CD4-positive, alpha-beta memory T cell (primary cell): ENCODE data around the gene ADGRD1. TPM values are rescaled to one million over a fixed set of nuclear protein-coding genes. Genes with fewer than 3 reads are reported as not detected.

ENCODE experiments used
- CTCF ChIA-PET: fragments of 350-600 bp; sonication (Branson Sonifier 250); formaldehyde crosslinking; loops from one replicate; lab custom pipeline; 2021; ENCODE audit warnings: inconsistent platforms; ENCODE audit not compliant: partially characterized antibody; lab: Charles Lee
- POLR2A ChIA-PET: fragments of 350-600 bp; sonication (Branson Sonifier 250); formaldehyde crosslinking; loops from one replicate; lab custom pipeline; 2021; ENCODE audit not compliant: partially characterized antibody; lab: Charles Lee
- DNase-seq, 5 donors: peaks; one replicate each; pipeline versions ENCODE4 v3.0.0 to v3.0.0-alpha.2; 2020 to 2022; ENCODE audit warnings: mixed read lengths in 1 of 5
- H3K27ac ChIP-seq: one replicate; pipeline ENCODE4 v1.7.0; 2013; ENCODE audit warnings: low read depth, low read length
- H3K27me3 ChIP-seq: 2 replicates; pipeline ENCODE4 v1.7.0; 2013; ENCODE audit warnings: mild to moderate bottlenecking, low read length, moderate library complexity; ENCODE audit not compliant: insufficient read depth
- H3K36me3 ChIP-seq: 2 replicates; pipeline ENCODE4 v1.7.0; 2013; ENCODE audit warnings: mild to moderate bottlenecking, low read length, moderate library complexity; ENCODE audit not compliant: insufficient read depth
- H3K4me1 ChIP-seq: 2 replicates; pipeline ENCODE4 v1.7.0; 2013; ENCODE audit warnings: mild to moderate bottlenecking, low read length, moderate library complexity; ENCODE audit not compliant: insufficient read depth
- H3K4me3 ChIP-seq, 2 donors: one replicate each; pipeline ENCODE4 v1.7.0; 2013; ENCODE audit warnings: low read length in 2 of 2, mild to moderate bottlenecking in 1 of 2
- H3K9me3 ChIP-seq, 2 donors: one replicate each; pipeline ENCODE4 v1.7.0; 2013; ENCODE audit warnings: low read length in 2 of 2, control low read depth in 1 of 2; ENCODE audit not compliant: control insufficient read depth in 1 of 2
- H3K27ac Mint-ChIP-seq, 7 donors: one replicate each; pipeline ENCODE4 v1.8.0; 2020 to 2021; ENCODE audit warnings: mixed read lengths in 7 of 7, mild to moderate bottlenecking in 6 of 7, inconsistent platforms in 3 of 7, moderate library complexity in 3 of 7
- H3K27me3 Mint-ChIP-seq, 2 donors: one replicate each; pipeline ENCODE4 v1.8.0; 2020 to 2021; ENCODE audit warnings: mixed read lengths in 2 of 2
- H3K36me3 Mint-ChIP-seq, 2 donors: one replicate each; pipeline ENCODE4 v1.8.0; 2020 to 2021; ENCODE audit warnings: mixed read lengths in 2 of 2, inconsistent platforms in 1 of 2, mild to moderate bottlenecking in 1 of 2
- H3K4me1 Mint-ChIP-seq, 4 donors: one replicate each; pipeline ENCODE4 v1.8.0; 2020 to 2021; ENCODE audit warnings: mixed read lengths in 4 of 4, mild to moderate bottlenecking in 1 of 4
- H3K4me3 Mint-ChIP-seq, 8 donors: one replicate each; pipeline ENCODE4 v1.8.0; 2020 to 2021; ENCODE audit warnings: mixed read lengths in 8 of 8, mild to moderate bottlenecking in 7 of 8, moderate library complexity in 6 of 8, inconsistent platforms in 3 of 8
- H3K9me3 Mint-ChIP-seq, 8 donors: one replicate each; pipeline ENCODE4 v1.8.0; 2020 to 2021; ENCODE audit warnings: mixed read lengths in 8 of 8, mild to moderate bottlenecking in 5 of 8, inconsistent platforms in 3 of 8, moderate library complexity in 1 of 8
- intact Hi-C: fragments of 100-400 bp; cut with micrococcal nuclease; formaldehyde crosslinking; loops from one replicate; pipeline ENCODE4 v1.15.1; 2023
- polyA plus RNA-seq, 2 donors: library from polyadenylated mRNA; unstranded; fragments of 300-500 nt; fragmentation: Illumina TruSeq; gene quantifications; one replicate each; pipeline ENCODE4 v1.2.3, GENCODE V29; 2021
- total RNA-seq, 2 experiments: library from RNA; stranded (reverse); gene quantifications; one replicate each; pipeline ENCODE4 v1.2.3, GENCODE V29; 2021

ADGRD1 gene
- total and polyA plus RNA-seq, 4 experiments from 2014 or later = not detected

DNA sequence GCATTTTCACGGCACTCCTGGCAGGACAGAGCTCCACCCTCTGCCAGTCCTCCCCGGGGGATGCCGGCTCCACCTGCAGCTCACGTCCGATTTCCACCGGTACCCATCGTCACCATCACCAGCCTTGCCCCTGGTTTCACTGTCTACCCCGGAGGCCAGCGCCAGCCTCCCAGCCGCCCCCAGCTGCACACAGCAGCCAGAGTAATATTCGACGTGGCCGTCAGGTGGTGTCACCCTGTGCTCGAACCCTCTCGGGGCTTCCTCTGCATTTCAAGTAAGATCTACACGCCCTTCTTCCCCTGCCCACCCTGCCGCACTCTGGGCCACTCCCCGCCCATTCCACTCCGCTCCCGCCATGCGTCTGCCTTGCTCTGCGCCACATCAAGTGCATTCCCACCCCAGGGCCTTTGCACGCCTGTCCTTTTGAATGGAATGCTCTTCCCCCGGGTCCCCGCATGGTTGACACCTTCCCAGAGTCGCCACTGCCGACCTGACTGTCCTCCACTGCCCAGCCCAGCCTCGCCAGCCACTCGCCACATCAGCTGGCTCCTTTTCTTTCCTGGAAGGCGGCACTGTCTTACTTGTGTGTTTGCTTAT, 80.3 kb downstream of the ADGRD1 start:
- H3K27me3 Mint-ChIP-seq = peaks cover 0 to 3% of the 10 kb centered on the region in 2 donors
- ChIA-PET CTCF (no interaction called here), POLR2A (no interaction called here)
- Histone ChIP-seq H3K4me1 (no peaks in the 10 kb centered on the region), H3K36me3 (no peaks in the 10 kb centered on the region), H3K27me3 (no peaks in the 10 kb centered on the region), H3K27ac (no peak overlapping the region), H3K4me3 (no peak overlapping the region), H3K9me3 (no peaks in the 10 kb centered on the region)
- peaks cover 0 to 2% (median 0%) of the 10 kb centered on the region in 8 donors for H3K9me3 Mint-ChIP-seq
- no peaks in the 10 kb centered on the region for H3K4me1 Mint-ChIP-seq
- H3K4me3 Mint-ChIP-seq = peak overlapping the region in 1 of 8 donors; percentile 13
- intact Hi-C loops = no loop called here
- H3K27ac Mint-ChIP-seq = no peak overlapping the region
- H3K36me3 Mint-ChIP-seq = no peaks in the 10 kb centered on the region
- no peak for DNase-seq

GRCh38 chr12:131034631-131035244, 81.0 kb downstream of the ADGRD1 start:
- H3K9me3 Mint-ChIP-seq = peaks cover 0 to 2% (median 0%) of the 10 kb centered on the region in 8 donors
- ChIA-PET CTCF (no interaction called here), POLR2A (no interaction called here)
- H3K27me3 Mint-ChIP-seq = peaks cover 0 to 3% of the 10 kb centered on the region in 2 donors
- no peak overlapping the region for H3K27ac Mint-ChIP-seq
- no peaks in the 10 kb centered on the region for H3K4me1 Mint-ChIP-seq
- no peak for DNase-seq
- H3K4me3 Mint-ChIP-seq = no peak overlapping the region
- Histone ChIP-seq H3K27ac (no peak overlapping the region), H3K4me3 (no peak overlapping the region), H3K9me3 (no peaks in the 10 kb centered on the region), H3K4me1 (no peaks in the 10 kb centered on the region), H3K36me3 (no peaks in the 10 kb centered on the region), H3K27me3 (no peaks in the 10 kb centered on the region)
- intact Hi-C loops = no loop called here
- no peaks in the 10 kb centered on the region for H3K36me3 Mint-ChIP-seq

DNA sequence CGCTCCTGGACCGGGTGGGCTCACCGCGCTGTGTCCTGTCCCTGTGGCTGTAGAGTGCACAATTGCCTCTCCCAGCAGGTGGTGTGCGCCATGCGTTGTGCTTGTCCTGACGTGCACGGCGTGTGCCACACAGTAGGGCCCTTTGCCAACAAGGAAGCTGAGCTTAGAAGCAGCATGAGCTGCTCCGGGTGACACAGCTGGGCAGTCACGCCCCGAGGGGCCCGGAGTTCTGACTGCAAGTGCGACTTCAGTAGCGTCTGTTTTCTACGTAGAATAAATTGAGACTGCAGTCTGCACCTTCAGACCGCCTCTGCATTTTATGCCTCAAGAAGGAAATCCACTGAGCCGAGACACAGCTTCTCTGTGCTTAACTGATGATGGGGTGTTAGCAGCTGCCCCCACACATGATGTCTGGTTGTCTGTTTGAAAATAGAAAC, 81.6 kb downstream of the ADGRD1 start:
- peaks cover 0 to 2% (median 0%) of the 10 kb centered on the region in 8 donors for H3K9me3 Mint-ChIP-seq
- H3K27me3 Mint-ChIP-seq = peaks cover 0 to 3% of the 10 kb centered on the region in 2 donors
- POLR2A ChIA-PET = no interaction called here
- no peaks in the 10 kb centered on the region for H3K36me3 Mint-ChIP-seq
- Histone ChIP-seq H3K27ac (no peak overlapping the region), H3K4me3 (no peak overlapping the region), H3K27me3 (no peaks in the 10 kb centered on the region), H3K4me1 (no peaks in the 10 kb centered on the region), H3K9me3 (no peaks in the 10 kb centered on the region), H3K36me3 (no peaks in the 10 kb centered on the region)
- CTCF ChIA-PET = no interaction called here
- no peaks in the 10 kb centered on the region for H3K4me1 Mint-ChIP-seq
- H3K4me3 Mint-ChIP-seq = peak overlapping the region in 1 of 8 donors; percentile 17
- DNase-seq = no peak
- intact Hi-C loops = no loop called here
- no peak overlapping the region for H3K27ac Mint-ChIP-seq

DNA sequence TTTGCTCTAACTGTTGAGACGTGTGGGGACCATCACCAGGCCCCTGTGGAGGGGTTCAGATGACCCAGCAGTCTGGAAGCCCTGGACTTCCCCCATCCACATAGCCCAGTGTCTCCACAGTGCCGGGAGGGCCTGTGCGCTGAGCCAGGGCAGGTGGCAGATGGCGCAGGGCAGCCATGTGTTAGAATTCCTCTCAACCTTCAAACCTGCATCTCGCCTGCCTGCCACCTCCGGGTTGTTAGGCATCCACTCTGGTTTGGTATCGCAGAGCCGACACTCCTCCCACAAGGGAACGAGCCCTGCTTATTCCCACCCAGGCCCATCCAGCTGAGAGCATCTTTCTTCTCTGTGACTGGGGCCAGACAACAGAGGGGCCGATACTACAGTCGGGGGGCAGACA, 84.5 kb downstream of the ADGRD1 start:
- Mint-ChIP-seq H3K27me3 (no peaks in the 10 kb centered on the region), H3K9me3 (peaks cover 0 to 2% (median 0%) of the 10 kb centered on the region in 8 donors), H3K36me3 (no peaks in the 10 kb centered on the region), H3K27ac (no peak overlapping the region), H3K4me3 (no peak overlapping the region), H3K4me1 (no peaks in the 10 kb centered on the region)
- intact Hi-C loops = no loop called here
- DNase-seq = no peak
- H3K27me3 ChIP-seq = no peaks in the 10 kb centered on the region
- no peak overlapping the region for H3K4me3 ChIP-seq
- no peaks in the 10 kb centered on the region for H3K9me3 ChIP-seq
- H3K4me1 ChIP-seq = no peaks in the 10 kb centered on the region
- no peak overlapping the region for H3K27ac ChIP-seq
- CTCF ChIA-PET = no interaction called here
- H3K36me3 ChIP-seq = no peaks in the 10 kb centered on the region
- POLR2A ChIA-PET = no interaction called here

DNA sequence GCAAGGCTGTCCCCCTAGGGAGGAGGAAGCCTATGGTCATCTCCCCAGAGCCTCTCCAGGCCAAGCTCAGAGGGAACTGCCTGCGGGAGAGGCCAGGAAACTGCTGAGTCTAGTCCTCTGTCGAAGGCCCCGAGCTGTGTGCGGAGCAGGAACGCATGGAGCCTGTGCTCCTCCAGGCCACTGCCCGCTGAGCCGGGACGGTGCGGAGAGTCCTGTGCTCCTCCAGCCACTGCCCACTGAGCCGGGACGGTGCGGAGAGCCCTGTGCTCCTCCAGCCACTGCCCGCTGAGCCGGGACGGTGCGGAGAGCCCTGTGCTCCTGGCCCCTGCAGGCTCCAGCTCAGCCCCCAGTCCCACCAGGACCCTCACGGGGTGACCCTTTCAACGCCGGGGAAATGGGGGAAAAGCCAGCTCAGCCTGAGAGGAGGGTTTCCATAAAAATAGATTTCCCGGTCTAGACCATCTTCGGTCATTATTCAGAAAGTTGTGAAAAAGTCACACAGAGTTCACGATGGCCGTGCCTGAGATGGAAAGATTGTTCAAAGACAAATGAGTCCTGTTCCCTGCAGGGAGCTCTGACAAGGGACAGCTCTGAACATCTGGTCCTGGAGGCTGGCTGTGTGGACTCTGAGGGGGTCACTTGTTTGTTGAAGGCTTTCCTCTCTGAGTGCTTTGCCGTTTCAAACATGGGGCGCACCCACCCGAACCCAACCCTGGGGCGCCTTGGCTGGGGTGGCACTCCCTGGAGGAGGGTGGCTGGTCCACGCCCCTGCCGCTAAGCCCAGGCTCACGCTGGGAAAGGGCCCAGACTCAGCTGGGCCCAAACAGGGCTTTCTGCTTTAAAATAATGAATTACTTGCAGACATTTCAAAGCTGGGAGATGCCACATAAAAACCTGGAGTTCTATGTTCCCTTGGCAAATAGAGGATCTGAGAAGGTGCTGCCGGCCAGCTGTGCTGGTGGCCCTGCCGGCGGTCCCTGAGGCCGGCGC, 85.5 kb downstream of the ADGRD1 start:
- intact Hi-C loops = no loop called here
- Mint-ChIP-seq H3K36me3 (no peaks in the 10 kb centered on the region), H3K9me3 (peaks cover 0 to 2% (median 0%) of the 10 kb centered on the region in 8 donors), H3K27ac (no peak overlapping the region), H3K4me3 (no peak overlapping the region), H3K4me1 (peaks cover 0 to 3% (median 0%) of the 10 kb centered on the region in 4 donors), H3K27me3 (no peaks in the 10 kb centered on the region)
- Histone ChIP-seq H3K4me1 (no peaks in the 10 kb centered on the region), H3K9me3 (no peaks in the 10 kb centered on the region), H3K27me3 (no peaks in the 10 kb centered on the region), H3K27ac (no peak overlapping the region), H3K36me3 (no peaks in the 10 kb centered on the region), H3K4me3 (no peak overlapping the region)
- POLR2A ChIA-PET = no interaction called here
- CTCF ChIA-PET = no interaction called here
- no peak for DNase-seq

- Mint-ChIP-seq H3K4me1 (peaks cover 0 to 3% (median 0%) of the 10 kb centered on the region in 4 donors), H3K36me3 (no peaks in the 10 kb centered on the region), H3K9me3 (peaks cover 0 to 2% (median 0%) of the 10 kb centered on the region in 8 donors), H3K27ac (no peak overlapping the region), H3K27me3 (no peaks in the 10 kb centered on the region), H3K4me3 (no peak overlapping the region)
- Histone ChIP-seq H3K36me3 (no peaks in the 10 kb centered on the region), H3K27me3 (no peaks in the 10 kb centered on the region), H3K27ac (no peak overlapping the region), H3K4me3 (no peak overlapping the region), H3K4me1 (no peaks in the 10 kb centered on the region), H3K9me3 (no peaks in the 10 kb centered on the region)
- DNase-seq = no peak
- ChIA-PET POLR2A (no interaction called here), CTCF (no interaction called here)
- intact Hi-C loops = no loop called here
Observed at GRCh38 chr12:131040491-131040890, 86.8 kb downstream of the ADGRD1 start.
